RWPE2 (cell line): ENCODE measurements around the gene TBC1D2B.
"Not testable (repeated sequence)": the region's sequence is repeated elsewhere in the genome, so short reads cannot be mapped to it uniquely, and the experiment has no call there.

Experiments used
- ATAC-seq: fragments of 200-7000 bp; cut with Tn5 transposase; 3 replicates; pipeline ENCODE4 v1.9.1; 2021; ENCODE audit warnings: low read depth
- DNase-seq: peaks from one replicate; pipeline ENCODE4 v3.0.0-alpha.2; 2020; ENCODE audit warnings: low spot score
- H3K27ac ChIP-seq: fragments of 450-650 bp; 2 replicates; pipeline ENCODE4 v1.5.1; 2017; ENCODE audit warnings: mild to moderate bottlenecking; ENCODE audit not compliant: poor library complexity, severe bottlenecking
- H3K27me3 ChIP-seq: fragments of 250-450 bp; sonication (Bioruptor Pico); 2 replicates; pipeline ENCODE4 v1.5.1; 2021; ENCODE audit warnings: mild to moderate bottlenecking, moderate library complexity; ENCODE audit not compliant: insufficient read depth, poor library complexity, severe bottlenecking
- H3K36me3 ChIP-seq: fragments of 250-450 bp; sonication (Bioruptor Pico); 2 replicates; pipeline ENCODE4 v1.5.1; 2020; ENCODE audit warnings: low read depth, mild to moderate bottlenecking, moderate library complexity
- H3K4me1 ChIP-seq: fragments of 250-450 bp; sonication (Bioruptor Pico); 2 replicates; pipeline ENCODE4 v1.5.1; 2021; ENCODE audit warnings: mild to moderate bottlenecking, moderate library complexity; ENCODE audit not compliant: insufficient read depth, poor library complexity, severe bottlenecking
- H3K4me3 ChIP-seq: fragments of 250-450 bp; sonication (Bioruptor Pico); 2 replicates; pipeline ENCODE4 v1.5.1; 2021; ENCODE audit warnings: mild to moderate bottlenecking, moderate library complexity; ENCODE audit not compliant: severe bottlenecking
- H3K9me3 ChIP-seq: fragments of 250-450 bp; sonication (Bioruptor Pico); 2 replicates; pipeline ENCODE4 v1.5.1; 2021; ENCODE audit warnings: mild to moderate bottlenecking, moderate library complexity; ENCODE audit not compliant: severe bottlenecking
- CTCF ChIP-seq: fragments of 450-650 bp; IDR thresholded peaks from one replicate; pipeline ENCODE4 v1.5.1; 2017; ENCODE audit warnings: mild to moderate bottlenecking, moderate library complexity; ENCODE audit not compliant: poor library complexity, severe bottlenecking

TBC1D2B gene

GRCh38 chr15:78001656-78002055 lies 75.9 kb downstream of the TBC1D2B start:
- no peak overlapping the region for H3K4me3 ChIP-seq
- no peak for TF ChIP-seq CTCF
- H3K36me3 ChIP-seq = peaks cover 64% of the 10 kb centered on the region
- ATAC-seq (no peak), DNase-seq (no peak)
- no peak overlapping the region for H3K27ac ChIP-seq
- no peaks in the 10 kb centered on the region for H3K27me3 ChIP-seq
- H3K9me3 ChIP-seq = no peaks in the 10 kb centered on the region
- no peaks in the 10 kb centered on the region for H3K4me1 ChIP-seq

GRCh38 chr15:78000927-78001249 lies 76.6 kb downstream of the TBC1D2B start:
- DNase-seq (peak; percentile 54), ATAC-seq (no peak)
- Histone ChIP-seq H3K27ac (no peak overlapping the region), H3K4me3 (no peak overlapping the region), H3K36me3 (peaks cover 56% of the 10 kb centered on the region), H3K9me3 (no peaks in the 10 kb centered on the region), H3K27me3 (no peaks in the 10 kb centered on the region), H3K4me1 (no peaks in the 10 kb centered on the region)
- TF ChIP-seq CTCF = no peak

- Histone ChIP-seq H3K9me3 (no peaks in the 10 kb centered on the region), H3K4me3 (no peak overlapping the region), H3K36me3 (peaks cover 50% of the 10 kb centered on the region), H3K4me1 (peaks cover 4% of the 10 kb centered on the region), H3K27me3 (no peaks in the 10 kb centered on the region), H3K27ac (no peak overlapping the region)
- DNase-seq = peak; percentile 80
- peak; percentile 41 for TF ChIP-seq CTCF
- ATAC-seq = peak; percentile 44
These were observed 77.2 kb downstream of the TBC1D2B start for GRCh38 chr15:78000091-78000926.

DNA sequence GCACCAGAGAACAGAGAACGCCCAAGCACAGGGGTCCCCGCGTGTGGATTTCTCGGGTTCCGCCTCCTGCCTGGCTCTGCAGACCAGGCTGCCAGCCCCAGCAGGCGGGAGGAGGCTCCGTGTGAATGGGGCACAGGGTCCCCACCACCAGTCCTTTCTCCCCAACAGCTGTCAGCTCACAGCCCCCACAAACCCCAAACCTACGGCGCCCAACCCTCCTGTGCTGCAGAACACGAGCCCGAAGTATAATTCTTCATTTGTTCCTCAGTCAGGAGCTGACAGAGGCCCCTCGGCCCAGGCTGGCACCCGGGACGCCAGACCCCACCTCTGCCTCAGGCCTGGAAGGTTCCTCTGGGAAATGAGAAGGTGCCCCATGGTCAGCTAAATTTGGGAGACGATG lies 78.0 kb downstream of the TBC1D2B start:
- TF ChIP-seq CTCF = no peak
- DNase-seq (no peak), ATAC-seq (no peak)
- no peak overlapping the region for H3K4me3 ChIP-seq
- H3K4me1 ChIP-seq = peaks cover 6% of the 10 kb centered on the region
- no peaks in the 10 kb centered on the region for H3K9me3 ChIP-seq
- H3K36me3 ChIP-seq = peaks cover 42% of the 10 kb centered on the region
- no peak overlapping the region for H3K27ac ChIP-seq
- H3K27me3 ChIP-seq = no peaks in the 10 kb centered on the region

GRCh38 chr15:77998592-77998991 lies 78.9 kb downstream of the TBC1D2B start:
- Histone ChIP-seq H3K9me3 (no peaks in the 10 kb centered on the region), H3K36me3 (peaks cover 33% of the 10 kb centered on the region)

DNA sequence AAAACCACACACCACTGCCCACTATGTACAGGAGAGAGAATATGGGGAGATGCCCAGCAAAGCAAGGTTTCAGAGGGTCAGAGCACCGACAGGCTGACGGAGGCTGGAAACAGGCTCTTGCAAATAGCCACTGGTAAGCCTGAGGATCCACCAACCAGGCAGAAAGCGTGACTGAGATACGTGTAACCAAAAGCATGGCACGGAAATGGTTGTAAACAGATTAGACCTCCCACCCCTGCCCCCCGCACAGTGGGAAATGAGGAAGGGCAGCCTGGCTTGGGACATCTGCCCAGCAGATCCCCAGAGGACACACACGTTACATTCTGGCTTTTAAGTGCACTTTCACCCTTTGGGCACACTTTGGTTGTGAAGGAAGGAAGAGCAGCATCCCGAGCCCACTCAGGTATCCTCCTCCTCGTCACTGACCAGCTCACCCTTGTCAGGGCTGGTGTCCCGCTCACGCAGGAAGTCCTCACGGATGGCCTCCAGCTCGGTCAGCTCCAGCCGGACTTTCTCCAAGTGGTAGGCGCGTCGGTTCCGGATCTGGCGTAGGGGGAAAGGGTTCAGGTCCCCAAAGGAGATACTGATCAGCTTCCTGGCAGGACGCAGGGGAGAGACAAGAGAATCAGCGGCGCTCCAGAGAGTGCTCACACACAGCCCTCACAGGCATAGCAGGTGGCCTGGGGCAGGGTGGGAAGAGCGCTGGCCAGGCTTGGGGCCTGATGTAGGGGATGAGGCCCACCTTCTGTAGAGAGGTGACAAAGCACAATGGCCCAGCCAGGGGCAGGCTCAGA lies 79.6 kb downstream of the TBC1D2B start:
- not testable (repeated sequence) for H3K27me3 ChIP-seq, H3K4me3 ChIP-seq, ATAC-seq, DNase-seq, H3K9me3 ChIP-seq, H3K27ac ChIP-seq
- Histone ChIP-seq H3K4me1 (peaks cover 20% of the 10 kb centered on the region), H3K36me3 (peaks cover 30% of the 10 kb centered on the region)

More at GRCh38 chr15:77998592-77998991, 78.9 kb downstream of the TBC1D2B start:
- no peak for DNase-seq
- Histone ChIP-seq H3K4me1 (peaks cover 13% of the 10 kb centered on the region), H3K27me3 (no peaks in the 10 kb centered on the region), H3K4me3 (no peak overlapping the region), H3K27ac (no peak overlapping the region)
- no peak for TF ChIP-seq CTCF
- no peak for ATAC-seq

DNA sequence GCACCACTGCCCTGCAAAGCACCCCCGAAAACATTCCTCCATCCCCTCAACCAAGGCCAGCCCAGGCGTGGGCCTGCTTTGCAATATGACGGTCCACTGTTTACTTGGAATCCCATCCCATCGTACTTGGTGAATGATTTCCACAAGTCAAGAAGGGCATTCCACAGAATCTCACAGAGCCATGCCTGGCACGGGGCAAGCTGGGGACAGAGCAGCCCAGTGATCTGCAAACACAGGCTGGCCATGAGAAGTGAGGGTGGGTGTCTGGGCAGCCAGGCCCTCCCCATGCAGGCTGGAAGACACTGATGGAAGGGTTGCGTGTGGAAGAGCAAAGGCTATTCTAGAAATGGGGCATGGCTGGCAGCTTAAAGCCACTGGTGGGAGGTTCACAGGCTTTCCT lies 80.3 kb downstream of the TBC1D2B start:
- ATAC-seq, H3K4me3 ChIP-seq, H3K27me3 ChIP-seq, DNase-seq, H3K9me3 ChIP-seq: not testable (repeated sequence)
- Histone ChIP-seq H3K4me1 (peaks cover 21% of the 10 kb centered on the region), H3K36me3 (peaks cover 24% of the 10 kb centered on the region), H3K27ac (peak overlapping the region; percentile 91)
